Stimulated activated CD8-positive, alpha-beta memory T cell treated with anti-CD3 and anti-CD28 coated beads, Interleukin-15, amount 100 ng/mL, for 1 hour (primary cell): ENCODE data around the gene NETO2.
"Not testable (repeated sequence)": the region's sequence is repeated elsewhere in the genome, so short reads cannot be mapped to it uniquely, and the experiment has no call there.

Source experiments
- DNase-seq: peaks from one replicate; pipeline ENCODE4 v3.0.0-alpha.2; 2020; ENCODE audit warnings: low read depth

Gene NETO2

DNA sequence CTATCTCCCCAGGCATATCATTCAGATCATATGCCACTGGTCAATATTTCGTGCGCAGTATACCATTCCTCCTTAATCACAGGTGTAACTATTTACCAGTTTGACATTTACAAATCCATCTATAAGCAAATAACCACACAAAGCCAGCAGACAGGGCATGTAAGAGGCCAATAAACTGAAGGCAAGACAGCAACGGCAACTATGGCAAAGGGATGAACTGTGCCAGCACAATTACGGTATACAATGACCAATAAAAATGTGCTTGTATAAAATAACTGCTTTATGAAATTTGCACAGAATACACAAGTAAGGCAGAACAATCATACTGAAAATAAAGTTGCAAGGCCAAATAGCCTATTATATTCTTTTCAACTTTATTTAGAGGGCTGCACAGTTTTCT, 9.2 kb downstream of the NETO2 start:
- DNase-seq = no peak

DNA sequence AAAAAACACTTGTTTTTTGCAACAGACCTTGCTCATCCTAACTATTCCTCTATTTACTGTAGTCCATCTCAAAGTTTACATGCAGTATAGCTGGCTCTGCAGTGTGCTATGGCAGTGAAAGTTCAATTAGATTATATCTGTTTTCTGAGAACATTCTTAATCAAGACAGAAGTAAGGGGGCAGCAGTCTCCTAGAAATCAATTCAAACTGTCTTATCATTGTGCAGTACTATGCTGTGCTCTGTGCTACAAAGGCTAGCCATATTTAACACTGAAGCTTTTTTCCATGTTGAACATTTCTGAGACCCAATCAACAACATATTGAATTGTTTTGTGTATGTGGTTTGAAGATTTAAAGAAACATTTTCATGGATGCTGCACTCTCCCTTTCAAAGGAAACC, 11.4 kb downstream of the NETO2 start:
- DNase-seq = no peak

DNA sequence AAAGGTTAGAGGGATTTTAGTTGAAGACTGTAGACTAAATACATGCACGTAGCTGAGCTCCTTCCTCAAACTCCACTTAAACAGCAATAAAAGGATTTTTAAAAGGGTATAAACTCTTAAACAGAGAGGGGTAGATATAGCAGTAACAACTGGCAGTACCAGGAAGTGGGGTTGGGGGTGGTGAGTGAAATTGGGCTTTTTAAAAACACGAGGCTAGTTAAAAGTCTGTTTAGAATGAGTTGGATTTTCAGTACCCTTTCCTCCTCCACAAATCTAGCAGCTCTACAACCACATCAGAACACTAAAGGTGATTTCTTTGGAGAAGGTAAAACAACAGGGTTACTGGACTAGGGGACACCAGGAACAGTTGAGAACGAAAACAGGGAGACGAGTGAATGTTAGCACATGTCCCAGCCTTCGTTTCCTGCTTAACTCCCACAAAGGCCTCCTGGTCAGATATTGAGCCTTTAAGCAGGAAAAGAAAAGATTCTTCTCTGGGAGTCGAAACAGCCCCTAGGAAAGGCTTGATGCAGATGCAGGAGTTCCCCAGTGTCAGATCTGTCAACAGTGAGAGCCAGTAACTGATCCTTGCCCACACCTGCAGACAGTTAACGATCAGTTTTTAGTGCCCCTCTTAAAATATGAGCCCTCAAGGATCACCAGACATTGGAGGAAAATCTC, 13.8 kb downstream of the NETO2 start:
- no peak for DNase-seq

DNA sequence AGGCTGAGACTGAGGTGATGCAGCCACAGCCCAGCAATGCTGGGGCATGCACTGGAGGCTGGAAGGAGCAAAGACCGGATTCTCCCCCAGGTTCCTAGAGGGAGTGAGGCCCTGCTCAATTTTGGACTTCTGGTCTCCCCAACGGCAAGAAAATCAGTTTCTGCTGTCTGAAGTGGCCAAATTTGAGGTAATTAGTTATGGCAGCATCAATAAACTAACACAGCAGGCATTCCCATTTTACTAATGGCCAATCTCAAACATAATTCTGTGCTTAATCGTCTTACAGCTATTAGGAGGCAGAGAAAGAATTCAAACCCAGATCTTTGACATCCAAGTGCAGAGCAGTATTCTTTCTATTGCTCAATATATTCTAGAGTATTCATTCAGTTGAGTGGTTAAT, 16.2 kb downstream of the NETO2 start:
- DNase-seq = no peak

DNA sequence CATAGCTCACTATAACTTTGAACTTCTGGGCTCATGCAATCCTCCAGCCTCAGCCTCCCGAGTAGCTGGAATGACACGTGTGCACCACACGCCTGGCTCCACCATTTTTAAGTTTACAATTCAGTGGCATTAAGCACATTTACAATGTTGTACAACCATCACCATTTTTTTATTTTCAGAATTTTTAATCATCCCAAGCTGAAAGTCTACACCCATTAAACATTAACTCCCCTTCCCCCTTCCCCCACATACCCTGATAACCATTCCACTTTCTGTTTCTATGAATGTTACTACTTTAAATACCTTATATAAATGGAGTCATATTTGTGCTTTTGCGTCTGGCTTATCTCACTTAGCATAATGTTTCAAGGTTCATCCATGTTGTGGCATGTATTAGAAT, 18.0 kb downstream of the NETO2 start:
- no peak for DNase-seq

DNA sequence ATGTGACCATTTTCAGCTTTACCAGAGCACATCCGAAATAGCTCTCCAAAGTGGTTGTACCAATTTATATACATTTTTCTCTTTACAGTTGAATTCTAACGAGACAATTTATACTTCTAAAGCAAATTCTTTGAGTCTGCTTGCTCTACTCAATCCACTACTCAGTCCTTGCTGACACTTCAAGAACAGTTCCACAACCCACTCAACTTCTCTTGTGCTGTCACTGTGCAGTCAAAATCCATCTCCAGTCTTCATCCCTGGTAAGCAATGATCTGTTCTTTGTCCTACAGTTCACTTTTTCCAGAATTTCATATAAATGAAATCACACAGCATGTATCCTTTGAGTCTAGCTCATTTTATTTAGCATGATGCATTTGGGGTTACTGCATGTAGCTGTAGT, 30.6 kb downstream of the NETO2 start:
- no peak for DNase-seq

DNA sequence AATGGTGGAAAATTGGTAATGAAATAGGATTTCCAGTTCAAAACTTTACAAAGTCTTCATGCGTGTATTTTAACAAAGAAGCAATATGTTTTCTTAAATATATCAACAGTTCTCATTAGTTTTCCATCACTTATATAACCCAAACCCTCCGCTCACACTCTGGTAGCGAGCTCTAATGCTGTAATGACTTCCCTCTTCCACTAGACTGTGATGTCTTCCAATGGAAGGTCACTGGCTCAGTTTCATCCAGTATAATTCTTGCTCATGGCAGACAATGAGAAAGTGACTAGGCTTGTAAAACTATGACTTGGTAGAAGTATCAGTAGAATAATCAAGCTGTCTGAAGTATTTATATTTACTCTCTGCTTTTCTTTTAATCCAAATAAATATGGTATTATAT, 32.8 kb downstream of the NETO2 start:
- DNase-seq = no peak

DNA sequence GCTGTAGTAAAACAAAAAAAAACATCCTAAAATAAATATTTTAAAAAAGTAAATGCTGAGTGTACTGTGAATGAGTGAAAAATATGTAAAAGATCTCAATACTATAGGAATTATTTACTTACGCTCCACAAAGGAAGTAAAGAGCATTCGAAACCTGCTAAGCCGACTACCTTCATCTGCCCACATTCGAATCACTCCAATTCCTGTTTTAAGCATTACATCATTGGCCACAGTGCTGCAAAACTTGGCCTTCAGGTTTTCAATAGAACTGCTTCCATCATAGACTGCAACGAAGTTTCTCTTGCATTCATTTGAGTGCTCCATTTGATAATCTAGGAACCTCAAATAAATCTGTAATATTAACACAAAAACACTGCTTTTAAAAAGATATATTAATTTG, 34.4 kb downstream of the NETO2 start:
- DNase-seq = no peak

DNA sequence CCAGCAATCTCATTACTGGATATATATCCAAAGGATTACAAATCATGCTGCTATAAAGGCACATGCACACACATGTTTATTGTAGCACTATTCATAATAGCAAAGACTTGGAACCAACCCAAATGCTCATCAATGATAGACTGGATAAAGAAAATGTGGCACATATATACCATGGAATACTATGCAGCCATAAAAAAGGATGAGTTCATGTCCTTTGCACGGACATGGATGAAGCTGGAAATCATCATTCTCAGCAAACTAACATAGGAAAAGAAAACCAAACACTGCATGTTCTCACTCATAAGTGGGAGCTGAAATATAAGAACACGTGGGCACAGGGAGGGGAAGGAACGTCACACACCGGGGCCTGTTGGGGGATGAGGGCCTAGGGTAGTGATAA, 40.8 kb downstream of the NETO2 start:
- DNase-seq = not testable (repeated sequence)

DNA sequence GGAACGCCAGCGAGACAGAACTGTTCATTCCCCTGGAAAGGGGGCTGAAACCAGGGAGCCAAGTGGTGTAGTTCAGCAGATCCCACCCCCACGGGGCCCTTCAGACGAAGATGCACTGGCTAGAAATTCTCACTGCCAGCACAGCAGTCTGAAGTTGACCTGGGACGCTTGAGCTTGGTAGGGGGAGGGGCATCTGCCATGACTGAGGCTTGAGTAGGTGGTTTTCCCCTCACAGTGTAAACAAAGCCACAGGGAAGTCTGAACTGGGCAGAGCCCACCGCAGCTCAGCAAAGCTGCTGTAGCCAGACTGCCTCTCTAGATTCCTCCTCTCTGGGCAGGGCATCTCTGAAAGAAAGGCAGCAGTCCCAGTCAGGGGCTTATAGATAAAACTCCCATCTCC, 46.6 kb downstream of the NETO2 start:
- DNase-seq = not testable (repeated sequence)

DNA sequence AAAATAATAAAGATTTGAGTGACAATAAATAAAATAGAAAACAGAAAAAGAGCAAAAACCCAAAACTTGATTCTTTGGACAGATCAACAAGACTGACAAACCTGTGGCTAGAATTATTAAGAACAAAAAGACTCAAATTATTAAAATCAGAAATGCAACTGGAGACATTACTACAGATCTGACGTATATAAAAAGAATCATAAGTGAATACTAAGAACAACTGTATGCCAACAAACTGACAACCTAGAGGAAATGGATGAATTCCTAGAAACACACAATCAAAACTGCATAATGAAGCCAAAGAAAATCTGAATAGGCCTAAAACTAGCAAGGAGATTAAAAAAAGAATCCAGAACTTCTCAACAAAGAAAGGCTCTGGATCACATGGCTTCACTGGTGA, 47.4 kb downstream of the NETO2 start:
- DNase-seq = no peak

DNA sequence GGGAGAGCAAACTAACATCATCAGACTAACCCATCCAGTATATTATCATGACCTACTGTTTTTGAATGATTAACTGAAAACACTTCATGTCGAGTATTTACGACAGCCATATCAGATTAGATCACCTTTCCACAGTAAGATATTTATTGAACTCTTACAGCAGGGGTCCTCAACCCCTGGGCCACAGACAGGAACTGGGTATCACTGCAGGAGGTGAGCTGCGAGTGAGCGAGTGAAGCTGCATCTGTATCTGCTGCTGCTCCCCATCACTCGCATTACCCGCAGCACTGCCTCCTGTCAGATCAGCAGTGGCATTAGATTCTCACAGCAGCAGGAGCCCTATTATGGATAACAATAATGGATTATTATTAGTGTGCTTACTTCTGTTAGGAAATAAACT, 59.5 kb downstream of the NETO2 start:
- no peak for DNase-seq

DNA sequence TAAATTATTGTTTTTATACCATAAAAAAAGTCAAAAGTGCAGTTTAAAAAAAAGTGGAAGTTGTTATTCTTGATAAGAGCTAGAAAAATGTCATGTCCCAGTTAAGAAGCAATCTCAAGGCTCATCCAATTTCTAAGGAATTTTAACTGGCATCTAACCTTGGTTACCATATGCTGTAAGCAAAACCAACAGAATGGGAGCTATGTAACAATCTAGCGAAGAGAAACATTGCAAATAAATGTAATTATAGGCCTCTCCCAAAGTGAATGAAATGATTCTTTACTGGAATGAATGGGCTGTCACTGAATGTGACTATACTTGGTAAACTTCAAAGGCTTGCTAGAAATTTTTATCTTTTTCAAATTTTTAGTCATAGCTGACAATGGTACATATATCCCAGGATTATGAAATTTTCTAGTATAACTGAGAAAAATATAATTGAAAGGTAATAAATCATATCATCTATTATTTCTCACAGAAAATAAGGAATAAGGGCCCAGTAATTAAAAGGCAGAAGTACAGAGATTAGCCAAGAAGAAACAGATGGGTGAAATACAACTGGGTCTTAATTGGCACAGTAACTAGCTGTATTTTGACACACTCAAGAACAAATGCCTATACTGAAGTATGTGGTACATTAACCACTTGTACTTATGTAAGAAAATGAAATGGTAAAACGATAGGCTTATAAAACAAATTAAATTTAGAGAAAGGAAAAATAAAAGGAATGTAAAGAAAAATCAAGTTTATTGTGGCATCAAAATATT, 61.5 kb downstream of the NETO2 start:
- no peak for DNase-seq

DNA sequence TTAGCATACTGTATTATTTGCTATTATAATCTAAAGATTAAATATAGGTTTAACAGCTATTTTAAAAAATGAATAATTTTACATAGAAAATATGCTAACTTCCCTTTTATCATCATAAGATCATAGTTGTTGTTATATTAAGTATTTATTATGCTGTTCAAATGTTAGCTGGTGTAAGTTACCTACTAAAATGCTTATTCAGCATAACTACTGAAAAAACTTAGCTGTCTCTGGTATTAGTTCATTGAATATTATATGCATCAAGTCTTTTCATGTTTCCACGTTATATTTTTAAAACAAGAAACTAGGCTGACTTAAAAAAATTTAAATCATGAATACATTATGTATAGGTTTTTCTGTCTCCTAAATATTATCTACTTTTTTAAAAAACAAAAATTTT, 62.6 kb downstream of the NETO2 start:
- no peak for DNase-seq

DNA sequence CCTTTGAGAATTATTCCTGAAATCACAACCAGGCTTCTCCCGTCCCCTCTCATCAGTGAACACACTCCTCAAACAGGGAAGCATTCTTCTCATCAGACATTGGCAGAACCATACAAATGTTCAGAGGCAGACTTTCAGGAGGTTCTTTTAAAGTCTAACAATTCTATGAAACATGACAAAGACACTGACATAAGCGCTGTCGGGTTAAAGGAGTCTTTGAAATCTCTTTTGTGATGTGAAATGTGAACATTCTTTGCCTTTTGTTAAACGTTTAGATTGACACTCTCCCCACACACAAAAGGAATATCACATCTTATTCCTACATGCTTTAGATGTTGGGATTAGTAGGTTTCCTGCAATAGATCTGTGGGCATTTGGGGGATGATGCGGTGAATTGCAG, 63.9 kb downstream of the NETO2 start:
- DNase-seq = no peak

DNA sequence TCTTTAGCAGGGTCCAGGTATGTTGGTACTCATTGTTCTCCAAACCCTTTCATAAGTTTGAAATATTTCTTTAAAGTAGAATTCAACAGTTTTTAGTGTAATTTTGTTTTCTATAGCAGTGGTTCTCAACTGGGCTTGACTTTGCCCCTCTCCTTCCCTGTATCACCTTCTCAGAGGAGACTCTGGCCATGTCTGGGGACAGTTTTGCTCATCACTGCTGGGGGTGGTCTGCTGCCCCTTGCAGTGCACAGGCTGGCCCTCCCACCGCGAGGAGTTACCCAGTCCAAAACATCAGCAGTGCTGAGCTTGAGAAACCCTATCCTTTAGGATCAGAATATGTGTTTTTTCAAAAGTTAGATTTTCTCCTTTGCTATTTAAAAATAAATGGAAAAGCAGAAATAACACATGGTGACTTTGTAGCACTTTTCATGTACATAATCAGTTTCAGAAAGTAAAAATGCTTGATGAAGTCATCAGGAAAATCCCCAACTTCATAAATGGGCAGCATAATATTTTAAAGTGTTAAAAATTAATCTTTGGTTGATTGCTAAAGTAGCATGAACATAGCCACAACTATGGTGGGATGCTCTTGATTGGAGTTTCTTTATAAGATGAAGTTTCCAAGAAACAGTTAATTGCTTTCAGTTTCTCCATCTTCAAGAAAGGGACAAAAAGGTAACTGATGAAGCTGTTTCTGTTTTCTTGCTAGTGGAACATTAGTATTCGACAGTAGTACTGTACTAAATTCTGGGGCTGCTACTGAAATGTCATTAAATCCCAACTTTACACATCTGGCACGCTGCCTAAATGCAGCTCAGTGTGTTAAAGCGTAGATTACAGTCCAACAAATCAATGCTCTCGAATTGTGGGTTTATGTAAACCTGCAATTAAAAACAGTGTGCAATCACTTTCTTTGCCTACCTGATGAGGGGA, 70.3 kb downstream of the NETO2 start:
- DNase-seq = no peak

DNA sequence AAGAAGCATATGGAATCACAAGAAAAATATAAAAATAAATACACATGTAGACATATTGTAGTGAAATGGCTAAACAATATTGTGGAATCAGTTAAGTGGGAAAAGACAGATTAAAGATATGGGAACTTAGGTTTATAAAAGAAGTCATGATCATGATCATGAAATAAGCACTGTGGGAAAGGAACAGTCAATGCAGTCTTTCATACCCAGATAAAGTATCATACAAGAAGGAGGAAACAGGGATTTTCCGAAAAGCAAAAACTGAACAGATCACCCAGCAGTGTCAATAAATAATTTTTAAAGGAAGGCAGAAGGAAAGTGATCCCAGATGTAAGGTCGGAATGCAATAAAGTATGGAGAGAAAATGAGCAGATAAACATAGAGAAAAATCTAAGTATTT, 71.6 kb downstream of the NETO2 start:
- no peak for DNase-seq

DNA sequence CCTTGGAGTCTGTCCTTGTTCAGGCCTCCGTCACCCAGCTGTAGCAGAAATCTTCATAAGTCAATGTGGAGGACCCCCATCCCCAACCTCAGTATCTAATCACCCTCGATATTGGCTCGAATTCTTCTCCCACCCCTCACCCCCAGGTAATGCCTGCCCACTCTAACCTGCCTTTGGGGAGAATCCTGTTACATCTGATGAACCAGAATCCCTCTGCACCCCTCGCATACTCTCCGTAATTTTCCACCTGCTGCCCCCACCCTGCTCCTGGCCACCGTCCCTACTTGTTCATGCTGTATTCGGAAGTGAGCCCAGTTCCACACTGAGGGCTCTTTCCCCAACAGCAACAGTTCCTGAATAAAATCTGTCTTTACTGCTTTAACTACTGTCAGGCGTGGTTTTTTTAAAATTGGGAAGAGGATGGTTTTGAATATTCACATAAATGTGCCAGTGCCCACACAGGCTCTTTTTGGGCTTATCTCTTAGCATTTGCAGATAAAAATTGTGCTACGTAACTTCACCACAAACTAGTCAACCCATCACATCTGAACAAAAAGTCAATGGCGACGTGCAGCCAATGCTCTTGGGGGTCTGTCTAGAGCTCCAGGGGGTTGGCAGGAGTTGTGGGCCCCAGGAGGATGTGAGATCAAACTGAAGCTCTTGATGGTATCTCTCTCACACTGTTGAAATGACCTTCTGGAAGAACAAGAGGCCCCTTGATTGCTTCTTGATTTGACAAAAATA, 73.7 kb downstream of the NETO2 start:
- no peak for DNase-seq

DNA sequence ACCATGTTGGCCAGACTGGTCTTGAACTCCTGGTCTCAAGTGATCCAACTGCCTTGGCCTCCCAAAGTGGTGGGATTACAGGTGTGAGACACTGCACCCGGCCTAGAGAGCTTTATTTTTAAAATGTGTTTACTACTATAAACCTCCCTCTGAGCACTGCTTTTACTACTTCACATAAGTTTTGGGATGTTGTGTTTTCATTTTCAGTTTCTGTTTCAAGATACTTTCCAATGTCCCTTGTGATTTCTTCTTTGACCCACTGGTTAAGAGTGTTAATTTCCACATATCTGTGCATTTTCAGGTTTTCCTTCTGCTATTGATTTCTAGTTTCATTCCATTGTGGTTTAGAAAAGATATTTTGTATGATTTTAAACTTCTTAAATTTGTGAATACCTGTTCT, 74.4 kb downstream of the NETO2 start:
- DNase-seq = no peak

DNA sequence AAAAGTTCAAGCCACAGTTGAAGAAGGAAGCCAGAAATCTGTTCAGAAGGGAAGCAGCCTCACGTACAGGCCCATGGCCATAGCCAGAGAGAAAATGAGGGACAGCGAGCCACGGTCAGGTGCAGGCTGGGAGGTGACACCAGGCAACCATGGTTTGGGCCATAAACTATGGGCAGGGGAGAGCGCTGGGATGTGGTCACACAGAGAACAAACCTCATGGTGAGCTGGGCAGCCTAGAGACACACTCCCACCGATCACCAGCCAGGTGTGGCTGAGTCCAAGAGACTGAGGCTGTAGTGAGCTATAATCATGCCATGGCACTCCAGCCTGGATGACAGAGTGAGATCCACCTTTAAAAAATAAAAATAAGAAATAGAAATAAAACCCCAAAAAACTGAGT, 76.5 kb downstream of the NETO2 start:
- DNase-seq = no peak

DNA sequence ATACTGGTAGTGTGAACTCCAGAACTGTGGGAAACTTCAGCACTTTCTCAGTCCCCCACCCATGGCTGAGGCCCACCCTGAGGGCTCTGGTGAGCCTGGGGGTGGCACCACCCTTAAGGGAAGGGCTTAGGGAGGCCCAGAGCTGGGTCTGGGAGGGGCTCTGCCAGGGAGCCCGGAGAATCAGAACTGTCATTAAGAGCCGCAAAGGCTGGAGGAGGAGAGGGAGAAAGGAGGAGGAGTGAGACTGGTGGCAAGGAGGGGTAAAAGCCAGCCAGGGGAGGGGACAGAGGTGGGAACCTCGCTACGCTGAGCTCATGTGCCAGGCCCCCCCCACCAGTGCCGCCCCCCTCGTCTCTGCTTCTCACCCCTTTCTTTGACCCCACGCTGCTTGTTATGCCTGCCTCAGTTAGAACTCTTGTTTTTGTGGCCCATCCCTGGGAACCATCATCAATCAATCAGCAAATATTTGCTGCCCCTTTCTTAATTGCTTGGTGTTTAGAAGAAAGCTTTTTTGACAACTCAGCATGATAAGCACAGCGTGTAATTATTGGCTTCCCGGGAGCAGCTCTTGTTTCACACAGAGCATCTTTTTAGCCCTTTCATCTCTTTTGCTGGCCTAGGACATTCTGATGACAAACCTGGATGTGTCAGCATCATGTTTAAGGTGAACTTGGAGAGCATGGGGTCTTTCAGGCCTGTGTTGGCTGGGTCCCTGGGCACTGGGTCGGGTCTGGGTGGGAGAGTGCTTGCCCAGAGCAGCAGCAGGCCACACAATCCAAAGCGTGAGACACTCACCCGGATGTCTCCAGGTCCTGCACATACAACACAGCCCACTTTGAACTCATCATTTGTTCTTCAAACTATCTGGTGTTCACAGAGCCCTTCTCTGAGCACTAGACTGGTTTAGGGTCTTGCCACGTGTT, 77.7 kb downstream of the NETO2 start:
- no peak for DNase-seq
